ENCODE measurements around the gene P2RX5.

The P2RX5 gene

DNA sequence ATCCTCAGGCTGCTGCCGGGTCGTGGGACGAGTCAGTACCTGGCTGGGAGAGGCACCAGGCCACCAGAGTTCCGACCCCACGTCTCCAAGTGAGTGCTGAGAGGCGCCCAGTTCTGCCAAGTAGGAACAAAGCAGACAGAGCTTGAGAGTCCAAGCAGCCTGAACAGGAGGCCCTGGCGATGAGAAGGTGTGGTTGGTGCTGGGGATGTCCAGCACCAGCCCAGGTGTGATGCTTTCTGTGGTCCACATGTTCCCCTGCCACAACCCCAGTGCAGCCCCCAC is 38.4 kb downstream of the P2RX5 start:
- DNase-seq (ENCODE audit: low read depth in 2 of 2) = no peak

DNA sequence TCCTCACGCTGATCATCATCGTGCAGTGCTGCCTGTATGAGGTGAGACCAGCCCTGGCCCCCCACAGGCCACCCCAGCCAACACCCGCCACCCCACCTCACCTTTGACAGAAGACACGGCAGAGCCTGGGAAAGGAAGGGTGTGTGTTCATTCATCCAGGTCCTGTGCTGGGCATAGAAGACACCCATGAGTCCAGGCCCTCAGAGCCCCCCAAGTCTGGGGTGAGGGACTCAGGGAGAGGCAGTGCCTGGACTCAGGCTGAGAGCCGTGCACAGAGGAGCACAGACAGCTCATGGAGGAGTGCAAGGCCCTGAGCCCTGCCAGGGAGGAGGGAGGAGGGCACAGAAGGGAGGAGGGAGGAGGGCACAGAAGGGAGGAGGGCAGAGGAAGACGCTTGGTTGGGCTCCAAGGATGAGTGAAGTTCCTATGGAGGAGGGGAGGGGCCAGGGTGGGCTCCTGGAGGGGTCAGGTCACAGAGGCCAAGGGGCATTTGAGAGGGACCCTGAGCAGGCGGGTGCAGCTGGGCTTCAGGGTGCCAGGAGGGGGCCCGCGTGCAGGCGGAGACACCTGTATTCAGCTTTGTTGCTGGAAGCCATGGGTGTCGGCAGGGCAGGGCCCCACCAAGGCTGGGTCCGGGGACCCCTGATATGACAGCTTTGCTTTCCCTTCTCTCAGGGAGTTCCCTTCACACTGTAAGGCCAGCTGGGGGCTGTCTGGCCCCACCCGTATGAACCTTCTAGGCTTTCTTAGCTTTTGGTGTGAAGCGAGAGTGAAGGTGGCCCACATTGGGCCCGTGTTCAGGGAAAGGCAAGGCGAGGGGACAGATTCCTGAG is 39.0 kb downstream of the P2RX5 start:
- no peak for DNase-seq (ENCODE audit: low read depth in 2 of 2)

DNA sequence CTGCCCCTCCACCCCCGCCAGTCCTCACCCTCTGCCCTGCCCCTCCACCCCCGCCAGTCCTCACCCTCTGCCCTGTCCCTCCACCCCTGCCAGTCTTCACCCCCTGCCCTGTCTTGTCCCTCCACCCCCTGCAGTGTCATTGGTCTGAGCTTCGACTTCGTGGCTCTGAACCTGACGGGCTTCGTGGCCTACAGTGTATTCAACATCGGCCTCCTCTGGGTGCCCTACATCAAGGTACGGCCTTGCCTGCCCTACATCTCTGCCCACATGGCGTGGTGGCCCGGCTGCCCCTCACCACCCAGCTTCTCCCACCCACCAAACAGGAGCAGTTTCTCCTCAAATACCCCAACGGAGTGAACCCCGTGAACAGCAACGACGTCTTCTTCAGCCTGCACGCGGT is 39.6 kb downstream of the P2RX5 start:
- no peak for DNase-seq (ENCODE audit: low read depth in 2 of 2)

- no peak for DNase-seq (ENCODE audit: low read depth in 2 of 2)
These were observed 40.2 kb downstream of the P2RX5 start for GRCh38 chr17:3655766-3656165.

DNA sequence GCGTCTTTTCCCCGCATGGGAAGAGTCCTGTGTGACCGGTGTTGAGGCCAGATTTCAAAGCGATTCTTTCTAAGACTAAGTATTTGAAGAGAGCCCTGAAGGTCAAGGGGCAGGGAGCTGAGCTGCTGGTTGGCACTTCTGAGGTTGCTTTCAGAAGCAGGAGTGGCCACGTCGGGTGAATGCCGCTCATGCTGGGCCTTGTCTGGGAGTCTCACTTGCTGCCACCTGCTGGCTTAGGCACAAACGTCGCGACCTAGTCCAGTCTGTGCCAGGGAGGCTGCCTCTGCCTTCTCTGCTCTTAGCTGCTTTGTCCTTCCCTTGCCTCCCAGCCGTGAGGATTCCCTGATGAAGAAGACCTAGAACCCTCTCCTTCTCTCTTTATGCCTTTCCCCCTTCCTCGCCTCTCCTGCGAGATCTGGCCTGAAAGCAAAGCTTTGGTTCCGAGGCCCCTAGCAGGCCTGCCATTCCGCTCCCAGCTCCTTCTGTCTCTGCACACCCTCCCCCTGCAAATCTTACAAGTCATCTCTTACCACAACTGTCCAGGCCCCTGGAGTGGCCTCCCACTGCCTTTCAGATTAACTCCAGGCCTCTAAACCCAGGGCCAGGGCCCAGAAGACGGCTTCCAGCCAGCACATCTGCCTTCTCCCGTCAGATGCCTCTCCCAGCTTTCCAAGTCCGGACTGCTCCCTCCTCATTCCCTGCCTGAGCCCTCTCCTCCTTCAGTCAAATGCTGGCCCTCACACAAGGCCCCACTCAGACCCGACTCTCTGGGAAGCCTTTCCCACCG is 48.0 kb downstream of the P2RX5 start:
- peak in 1 of 2 experiments; percentile 29 for DNase-seq (ENCODE audit: low read depth in 2 of 2)

- no peak for DNase-seq (ENCODE audit: low read depth in 2 of 2)
These were observed 48.7 kb downstream of the P2RX5 start for GRCh38 chr17:3647251-3647650.

- no peak for DNase-seq (ENCODE audit: low read depth in 2 of 2)
These were observed 50.6 kb downstream of the P2RX5 start for GRCh38 chr17:3645310-3645709.

GRCh38 chr17:3643889-3644349 is 52.0 kb downstream of the P2RX5 start:
- DNase-seq (ENCODE audit: low read depth in 2 of 2) = no peak

GRCh38 chr17:3641717-3642486 is 54.1 kb downstream of the P2RX5 start:
- no peak for DNase-seq (ENCODE audit: low read depth in 2 of 2)

DNA sequence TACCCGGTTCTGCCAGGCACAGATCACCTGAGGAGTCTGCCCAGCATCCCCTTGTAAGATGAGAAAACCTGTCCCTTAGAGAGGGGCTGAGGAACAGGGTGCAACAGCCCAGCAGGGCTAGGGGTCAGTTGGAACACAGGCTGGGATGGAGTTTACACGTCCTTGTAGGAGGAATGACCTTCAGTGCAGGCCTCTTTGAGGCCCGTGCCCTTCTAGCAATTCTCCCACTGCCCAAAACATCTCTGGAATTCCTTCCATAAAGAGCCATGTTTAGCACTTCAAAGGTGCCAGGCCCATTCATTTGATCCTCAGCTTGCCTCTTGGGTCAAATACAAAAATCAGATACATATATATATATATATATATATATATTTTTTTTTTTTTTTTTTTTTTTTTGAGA is 54.9 kb downstream of the P2RX5 start:
- no peak for DNase-seq (ENCODE audit: low read depth in 2 of 2)

DNA sequence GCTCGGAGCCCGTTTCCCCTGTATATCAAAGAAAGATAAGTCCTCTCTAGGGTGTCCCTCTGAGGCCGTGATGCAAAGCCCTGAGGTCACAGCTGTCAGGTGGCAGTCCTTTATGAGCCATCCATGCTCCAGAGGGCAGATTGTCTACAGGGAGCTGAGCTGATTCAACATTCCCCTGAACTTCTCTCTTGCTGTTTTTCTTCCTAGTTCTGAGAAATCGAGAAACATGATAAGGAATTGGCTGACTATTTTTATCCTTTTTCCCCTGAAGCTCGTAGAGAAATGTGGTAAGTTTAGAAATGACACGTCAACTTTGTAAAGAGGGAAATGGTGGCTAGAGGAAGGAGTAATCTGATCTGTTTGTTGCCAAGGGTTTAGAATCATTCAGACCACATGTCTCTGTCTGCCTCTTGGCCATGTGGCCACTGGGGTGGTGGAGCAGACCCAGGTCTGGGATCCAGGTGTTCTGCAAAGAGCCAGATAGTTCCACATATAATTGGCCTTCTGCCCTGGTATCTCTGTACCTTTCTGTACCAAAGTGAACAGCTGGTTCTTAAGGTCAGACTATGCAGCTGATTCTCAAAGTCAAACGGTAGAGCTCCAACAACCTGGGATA is 55.9 kb downstream of the P2RX5 start:
- DNase-seq (ENCODE audit: low read depth in 2 of 2) = peak in 1 of 2 experiments; percentile 46

DNA sequence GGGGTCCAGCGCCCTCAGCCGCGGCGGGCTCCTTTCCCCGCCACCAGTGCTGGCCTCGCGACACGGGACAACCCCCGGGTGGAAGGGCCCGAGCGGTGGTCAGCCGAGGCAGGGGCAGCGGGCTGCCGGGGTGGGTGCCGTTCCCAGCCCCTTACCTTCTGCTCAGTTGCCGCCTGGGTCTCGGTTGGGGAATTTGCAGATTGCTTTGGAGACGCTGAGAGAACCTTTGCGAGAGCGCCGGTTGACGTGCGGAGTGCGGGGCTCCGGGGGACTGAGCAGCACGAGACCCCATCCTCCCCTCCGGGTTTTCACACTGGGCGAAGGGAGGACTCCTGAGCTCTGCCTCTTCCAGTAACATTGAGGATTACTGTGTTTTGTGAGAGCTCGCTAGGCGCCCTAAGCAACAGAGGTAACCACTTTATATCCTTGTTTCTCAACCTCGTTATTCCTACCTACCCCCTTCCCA is 59.0 kb downstream of the P2RX5 start:
- no peak for DNase-seq (ENCODE audit: low read depth in 2 of 2)

- peak; percentile 90 to 92 for DNase-seq (ENCODE audit: low read depth in 2 of 2)
These were observed 59.6 kb downstream of the P2RX5 start, which contains the start of the genes CTNS and SHPK for GRCh38 chr17:3636154-3636907. Gene CTNS, plus strand, starts transcription at chr17:3636760. Its CDS starts 3,447 bp downstream, at chr17:3640207. Gene SHPK, minus strand, starts transcription at chr17:3636250. Its CDS starts 31 bp downstream, at chr17:3636219.

- DNase-seq (ENCODE audit: low read depth in 2 of 2) = no peak
These were observed 60.3 kb downstream of the P2RX5 start for GRCh38 chr17:3635474-3636153.

DNA sequence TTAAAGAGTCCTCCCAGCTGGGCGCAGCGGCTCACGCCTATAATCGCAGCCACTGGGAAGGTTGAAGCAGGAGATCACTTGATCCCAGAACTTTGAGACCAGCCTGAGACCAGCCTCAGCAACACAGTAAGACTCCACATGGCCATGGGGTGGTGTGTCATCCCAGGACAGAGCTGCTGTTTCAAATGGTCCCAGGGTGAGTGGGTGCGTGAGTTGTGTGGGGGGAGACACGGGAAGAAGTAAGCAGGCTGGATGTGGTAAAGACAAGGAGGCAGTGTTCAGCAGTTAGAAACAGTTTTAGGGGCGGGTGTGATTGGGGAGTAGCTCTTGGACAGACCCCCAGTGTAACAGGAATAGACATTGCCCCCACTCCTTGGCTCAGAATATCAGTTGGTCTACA is 63.7 kb downstream of the P2RX5 start:
- DNase-seq (ENCODE audit: low read depth in 2 of 2) = no peak

- no peak for DNase-seq (ENCODE audit: low read depth in 2 of 2)
These were observed 65.2 kb downstream of the P2RX5 start for GRCh38 chr17:3630781-3631180.

DNA sequence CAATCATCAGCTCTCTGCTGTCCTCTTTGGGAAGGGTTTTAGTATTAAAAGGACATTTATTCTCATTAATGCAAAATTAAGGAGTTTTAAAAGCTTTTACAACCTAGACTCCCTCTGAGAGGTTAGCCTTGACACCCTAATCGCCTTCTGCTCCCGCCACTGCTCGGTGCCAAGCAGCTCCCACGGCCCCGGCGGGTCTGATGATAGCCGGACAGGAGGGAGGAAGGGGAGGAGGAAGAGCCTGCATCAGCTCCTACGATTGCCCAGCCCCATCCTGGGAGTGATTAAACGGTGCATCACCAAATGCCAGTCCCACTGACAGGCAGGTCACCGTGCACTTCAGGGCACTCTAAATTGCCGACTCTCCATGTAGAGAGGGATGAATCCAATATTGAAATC is 68.2 kb downstream of the P2RX5 start:
- DNase-seq (ENCODE audit: low read depth in 2 of 2) = no peak

DNA sequence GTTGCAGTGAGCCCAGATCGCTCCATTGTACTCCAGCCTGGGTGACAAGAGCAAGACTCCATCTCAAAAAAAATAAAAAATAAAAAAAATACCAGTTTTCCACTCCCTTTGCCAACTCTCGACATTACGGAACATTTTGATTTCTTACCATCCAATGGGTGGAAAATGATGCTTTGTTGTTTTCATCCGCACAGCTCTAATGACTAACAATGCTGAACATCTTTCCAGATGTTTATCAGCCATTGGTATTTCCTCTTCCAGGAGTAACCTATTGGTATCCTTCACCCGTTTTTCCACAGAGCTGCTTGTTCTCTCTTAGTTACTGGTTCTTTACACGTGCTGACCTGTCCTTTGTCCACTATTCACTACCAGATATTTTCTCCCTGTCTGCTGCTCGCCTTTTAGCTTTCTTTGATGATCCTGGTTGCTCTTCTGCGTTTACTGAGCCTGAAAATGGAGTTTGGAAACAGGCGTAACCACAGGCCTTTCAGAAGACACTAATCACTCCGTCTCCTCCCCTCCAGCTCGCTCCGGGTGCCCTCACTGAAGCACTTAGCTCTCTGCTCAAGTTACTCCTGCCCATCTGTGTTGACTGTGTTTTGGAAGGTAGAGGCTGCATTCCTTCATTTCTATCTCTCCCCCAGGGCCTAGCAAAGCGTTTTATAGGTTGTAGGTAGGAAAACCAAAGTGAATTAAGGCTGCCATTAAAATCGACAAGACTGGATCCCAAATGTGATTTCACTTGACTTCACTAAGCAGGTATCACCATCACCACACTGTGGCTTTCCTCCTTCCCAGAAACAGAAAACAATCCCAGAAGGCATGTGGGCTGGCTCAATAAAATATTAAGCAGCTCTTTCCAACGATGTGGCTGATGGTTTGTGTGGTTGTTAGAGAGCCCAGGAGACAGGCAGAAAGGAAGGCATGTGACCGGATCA is 68.9 kb downstream of the P2RX5 start:
- DNase-seq (ENCODE audit: low read depth in 2 of 2) = no peak
